GM21786 (cell line): ENCODE data around the gene GADD45A.

ENCODE experiments used
- ATAC-seq: cut with Tn5 transposase; IDR thresholded peaks from one replicate; pipeline ENCODE4 v1.9.1; 2021; ENCODE audit not compliant: unreplicated experiment

The GADD45A gene

DNA sequence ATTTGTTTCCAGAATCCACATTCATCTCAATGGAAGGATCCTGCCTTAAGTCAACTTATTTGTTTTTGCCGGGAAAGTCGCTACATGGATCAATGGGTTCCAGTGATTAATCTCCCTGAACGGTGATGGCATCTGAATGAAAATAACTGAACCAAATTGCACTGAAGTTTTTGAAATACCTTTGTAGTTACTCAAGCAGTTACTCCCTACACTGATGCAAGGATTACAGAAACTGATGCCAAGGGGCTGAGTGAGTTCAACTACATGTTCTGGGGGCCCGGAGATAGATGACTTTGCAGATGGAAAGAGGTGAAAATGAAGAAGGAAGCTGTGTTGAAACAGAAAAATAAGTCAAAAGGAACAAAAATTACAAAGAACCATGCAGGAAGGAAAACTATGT lies 2.6 kb downstream of the GADD45A start:
- ATAC-seq: no peak

DNA sequence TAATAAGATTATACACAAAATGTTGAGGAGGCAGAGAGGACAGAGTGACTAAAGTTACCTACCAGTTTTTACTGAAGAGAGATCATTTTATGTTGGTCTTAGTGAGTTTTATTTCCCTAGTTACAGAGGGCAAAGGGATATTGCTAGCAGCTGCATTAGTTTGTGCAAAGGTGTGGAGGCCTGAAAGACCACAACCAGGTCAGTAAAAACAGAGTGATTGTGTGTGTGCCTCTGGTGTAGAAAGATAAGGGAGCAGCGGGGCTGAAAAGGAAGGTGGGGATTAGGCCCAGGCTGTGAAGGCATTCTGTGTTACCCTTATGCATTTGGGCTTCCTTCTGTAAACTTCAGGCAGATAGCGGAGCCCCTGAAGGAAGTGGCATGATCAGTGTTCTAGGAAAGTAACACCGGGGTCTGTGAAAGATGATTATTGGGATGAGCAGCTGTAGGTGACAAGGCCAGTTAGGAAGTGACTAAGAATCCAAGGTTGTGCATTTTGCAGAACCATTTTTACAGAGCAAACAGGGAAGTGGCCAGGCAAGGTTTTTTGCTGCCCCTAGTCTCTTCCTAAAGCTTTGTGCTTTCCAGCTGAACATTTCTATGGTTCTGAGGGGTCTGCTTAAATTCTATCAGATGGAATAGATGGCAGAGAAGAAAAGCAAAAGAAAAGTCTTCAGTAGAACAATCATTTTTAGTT lies 3.7 kb downstream of the GADD45A start:
- no peak for ATAC-seq

DNA sequence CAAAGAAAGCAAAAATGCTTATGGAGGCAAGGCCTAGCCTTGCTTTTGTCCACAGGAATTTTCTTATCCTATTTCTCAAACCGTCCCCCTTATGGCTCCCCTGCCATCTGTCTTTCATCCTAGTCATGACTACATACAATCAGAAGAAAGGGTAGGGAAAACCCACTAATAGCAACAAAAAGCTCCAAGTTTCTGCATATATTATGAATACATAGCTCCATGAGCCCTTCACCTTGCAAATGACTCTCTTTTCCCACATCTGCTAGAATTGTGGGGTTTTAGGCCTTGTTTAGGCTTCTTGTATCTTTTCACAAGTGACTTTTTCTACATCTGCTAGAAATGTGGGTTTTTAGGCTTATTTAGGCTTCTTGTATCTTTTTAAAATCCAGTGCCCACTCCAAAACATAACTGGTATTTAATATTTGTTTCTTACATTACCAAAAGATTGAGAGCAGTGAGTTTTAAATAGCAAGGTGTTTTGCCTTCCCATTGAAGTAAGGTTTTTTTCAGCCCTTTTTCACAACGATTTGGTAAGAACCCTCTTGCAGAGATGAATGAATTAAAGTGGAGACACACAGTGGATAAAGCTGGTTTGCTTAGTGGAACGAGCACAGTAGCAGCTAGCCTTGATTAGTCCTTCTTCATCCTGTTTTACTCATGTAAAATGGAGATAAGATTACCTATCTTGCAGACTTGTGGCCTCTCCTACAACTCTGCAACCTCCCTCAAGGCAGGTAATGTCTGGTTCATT lies 4.4 kb downstream of the GADD45A start:
- no peak for ATAC-seq

DNA sequence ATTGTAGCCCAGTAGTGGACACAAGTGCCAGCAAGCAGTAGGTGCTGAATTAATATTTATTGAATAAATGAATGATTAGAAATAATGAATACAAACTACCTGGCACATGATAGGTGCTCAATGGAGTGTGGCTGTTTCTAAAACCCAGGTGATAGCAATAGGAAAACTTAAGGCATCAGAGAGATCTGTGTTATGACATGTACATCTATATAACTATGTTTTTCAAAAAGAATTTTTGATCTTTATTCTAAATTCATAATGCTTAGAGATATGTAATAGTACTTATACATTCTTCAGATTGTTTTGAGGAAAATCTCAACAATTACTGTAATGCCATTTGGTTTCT lies 5.0 kb downstream of the GADD45A start:
- ATAC-seq: no peak

DNA sequence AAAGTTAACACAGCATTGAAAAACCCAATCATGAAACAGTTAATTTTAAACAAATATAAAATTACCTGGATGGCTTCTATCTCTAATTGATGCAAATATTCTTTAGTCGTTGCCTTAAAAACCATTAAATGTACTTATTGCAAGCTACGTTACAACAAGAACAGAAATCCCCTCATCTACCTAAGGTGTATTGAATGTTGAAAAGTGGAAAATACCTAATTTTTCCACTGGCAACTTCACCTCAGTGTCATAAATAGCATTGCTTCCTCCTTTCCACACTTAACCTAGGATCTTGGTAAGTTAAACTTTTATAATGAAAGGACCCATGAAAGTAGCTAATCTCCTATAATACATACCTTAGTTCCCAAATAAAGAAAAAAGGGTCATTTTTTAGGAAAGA lies 5.4 kb downstream of the GADD45A start:
- ATAC-seq: no peak

DNA sequence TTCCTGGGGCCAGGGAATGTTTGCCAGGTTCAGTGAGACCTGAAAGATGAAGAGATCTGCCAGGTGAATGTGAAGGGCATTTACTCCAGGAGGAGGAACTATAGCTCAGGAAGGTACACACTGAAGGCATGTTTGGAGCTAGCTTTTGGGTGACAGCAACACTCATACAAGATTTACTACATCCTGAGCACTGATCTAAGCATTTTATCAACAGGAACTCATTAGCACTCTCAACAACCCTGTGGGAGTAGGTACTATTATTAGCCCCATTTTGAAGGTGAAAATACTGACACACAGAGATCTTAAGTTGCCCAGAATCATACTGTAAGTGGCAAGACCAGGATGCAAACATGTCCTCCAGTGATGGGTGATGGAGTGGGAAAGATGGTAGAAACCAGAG lies 6.7 kb downstream of the GADD45A start:
- ATAC-seq: no peak

DNA sequence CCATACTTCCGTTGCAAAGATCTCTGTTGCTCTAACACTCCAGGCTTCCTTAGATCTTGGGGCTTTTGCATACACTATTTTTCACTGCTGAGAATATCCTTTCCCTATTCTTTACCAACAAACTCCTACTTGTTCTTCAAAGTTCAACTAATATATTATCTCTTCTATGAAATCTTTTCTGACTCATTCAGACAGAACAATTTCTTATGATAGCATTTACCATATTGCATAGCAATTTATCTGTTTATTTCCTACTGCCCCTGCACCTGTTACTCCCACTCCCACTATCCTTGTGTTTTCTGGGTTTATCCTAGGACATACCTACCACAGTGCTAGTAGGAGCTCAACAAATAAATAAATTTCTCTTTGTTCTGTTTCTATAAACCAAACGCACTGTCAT lies 11.0 kb downstream of the GADD45A start:
- ATAC-seq: no peak

DNA sequence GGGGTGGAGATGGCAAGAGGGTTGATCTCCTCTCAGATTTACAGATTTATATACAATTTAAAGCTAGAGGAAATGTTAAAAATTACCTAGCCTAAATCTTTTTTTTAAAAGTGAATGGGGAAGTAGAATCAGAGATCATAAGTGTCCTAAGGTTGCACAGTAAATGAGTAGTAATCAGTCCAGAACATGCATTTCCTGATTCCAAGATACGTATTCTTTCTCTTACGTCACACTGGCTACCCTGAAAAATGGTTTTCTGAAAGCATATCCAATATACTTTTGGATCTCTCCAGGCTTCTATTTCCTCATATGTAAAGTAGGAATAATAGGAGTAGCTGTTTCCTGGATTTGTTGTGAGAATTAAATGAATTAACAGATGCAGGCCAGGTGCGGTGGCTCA lies 11.7 kb downstream of the GADD45A start:
- ATAC-seq: no peak

DNA sequence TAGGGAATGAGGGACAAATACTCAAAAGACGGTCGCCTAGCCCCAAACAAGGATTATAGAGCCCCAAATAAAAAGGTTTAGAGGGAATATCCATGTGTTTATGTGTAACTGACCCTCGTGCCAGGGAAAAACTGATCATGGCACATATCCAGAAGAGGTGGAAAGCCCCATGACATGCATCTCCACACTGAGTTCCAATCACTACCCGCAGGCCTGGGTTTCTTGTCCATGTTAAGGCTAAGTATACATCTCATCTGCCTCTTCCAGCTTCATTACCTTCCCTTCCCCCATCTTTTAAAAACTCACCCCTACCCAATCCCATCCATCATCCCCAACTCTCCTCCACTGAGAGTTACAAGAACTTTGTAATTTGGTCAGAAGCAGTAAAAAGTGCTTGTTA lies 15.2 kb downstream of the GADD45A start:
- no peak for ATAC-seq

DNA sequence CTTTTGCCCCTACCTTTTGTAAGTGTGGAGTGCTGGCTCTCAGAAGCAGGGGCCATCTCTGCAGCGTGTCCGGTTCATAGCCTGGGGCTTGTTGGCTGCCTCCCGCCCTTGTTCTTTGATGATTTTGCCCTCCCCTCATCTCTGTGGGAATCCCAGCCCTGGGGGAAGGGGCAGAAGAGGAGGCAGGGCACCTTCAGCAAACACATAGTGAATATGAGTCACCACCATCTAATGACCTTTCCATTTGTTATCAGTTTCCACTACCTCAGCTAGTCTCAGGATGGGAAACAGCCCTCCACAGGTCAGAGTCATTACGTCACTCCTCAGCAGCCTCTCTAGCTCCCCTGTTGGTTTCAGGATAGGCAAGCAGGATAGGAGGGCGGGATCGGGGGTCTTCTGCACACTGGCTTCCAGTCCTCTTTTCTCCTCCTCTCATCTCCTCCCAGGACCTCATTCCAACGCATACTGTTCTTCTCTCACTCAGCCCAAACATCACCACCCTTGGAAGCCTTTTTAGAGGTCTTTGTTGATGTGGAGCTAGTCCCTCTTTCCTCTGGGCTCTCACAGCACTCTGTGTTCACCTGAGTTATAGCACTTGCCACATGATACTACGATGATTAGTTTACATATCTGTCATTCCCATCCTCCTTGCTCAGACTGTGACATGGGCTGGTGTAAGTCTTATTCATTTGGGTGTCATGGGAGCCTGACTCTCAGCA lies 15.8 kb downstream of the GADD45A start:
- peak; percentile 84 for ATAC-seq

DNA sequence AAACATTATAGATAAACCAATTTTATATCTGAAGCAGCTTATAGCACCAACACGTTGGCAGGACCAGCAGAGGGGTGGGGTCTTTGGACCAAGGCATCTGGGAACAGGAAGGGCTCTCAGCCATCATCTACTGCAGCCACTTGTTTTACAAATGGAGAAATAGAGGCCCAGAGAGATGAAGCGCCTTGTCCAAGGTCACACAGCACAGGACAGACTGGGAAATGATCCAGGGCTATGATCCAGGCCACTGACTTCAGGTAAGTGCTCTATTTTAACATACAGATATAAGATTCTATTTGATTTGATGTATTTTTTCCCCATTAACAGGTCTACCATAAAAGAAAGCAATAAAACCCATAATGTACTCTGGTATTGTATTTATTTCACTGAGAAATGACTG lies 16.9 kb downstream of the GADD45A start:
- ATAC-seq: no peak

DNA sequence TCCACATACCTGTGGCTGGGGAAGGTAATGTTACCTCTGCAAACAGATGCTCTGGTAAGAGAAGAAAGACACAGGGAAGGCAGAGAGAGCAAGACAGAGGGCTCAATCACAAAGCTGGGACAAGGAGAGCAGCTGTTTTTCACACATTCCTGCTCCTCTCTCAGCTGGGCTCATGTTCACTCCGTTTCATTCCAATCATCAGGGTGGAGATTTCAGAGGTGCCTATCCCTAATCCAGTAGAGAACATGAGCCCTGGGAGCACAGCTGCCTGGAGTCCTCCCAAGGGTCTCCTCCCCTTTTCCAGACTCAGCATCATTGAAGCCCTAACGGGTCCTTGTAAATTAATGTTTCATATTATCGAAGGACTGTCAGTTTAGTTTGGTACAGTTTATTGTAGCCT lies 19.4 kb downstream of the GADD45A start:
- no peak for ATAC-seq

DNA sequence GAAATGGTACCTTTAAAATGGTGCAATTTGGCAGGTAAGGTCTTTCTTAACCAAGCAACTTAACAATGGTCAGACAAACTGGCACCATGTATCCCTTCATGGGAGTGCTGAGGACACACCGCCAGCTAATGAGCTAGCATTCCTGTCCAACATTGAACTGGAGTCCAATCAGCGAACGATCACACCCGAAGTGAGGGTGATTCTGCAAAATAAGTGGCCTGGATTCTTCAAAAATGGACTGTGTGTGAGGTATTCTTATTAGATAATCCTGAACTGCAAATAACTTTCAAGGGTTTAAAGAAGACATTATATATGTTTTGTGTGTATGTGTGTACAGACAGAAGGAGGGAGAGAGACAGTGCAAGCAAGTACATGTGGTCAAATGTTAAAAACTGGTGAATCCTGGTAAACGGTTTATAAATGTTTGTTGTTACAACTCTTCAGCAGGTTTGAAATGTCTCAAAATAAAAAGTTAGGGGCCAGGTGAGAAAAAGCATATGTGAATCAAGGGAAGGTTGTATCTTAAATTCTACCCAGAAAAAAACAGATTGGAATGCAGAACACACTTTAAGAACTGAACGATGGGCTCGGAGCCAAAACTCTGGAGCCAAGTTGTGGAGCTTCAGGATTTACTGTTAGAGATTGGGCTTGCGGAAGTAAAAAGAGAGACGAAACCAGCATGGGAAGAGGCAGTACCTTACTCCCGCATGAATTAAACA lies 20.9 kb downstream of the GADD45A start:
- no peak for ATAC-seq

DNA sequence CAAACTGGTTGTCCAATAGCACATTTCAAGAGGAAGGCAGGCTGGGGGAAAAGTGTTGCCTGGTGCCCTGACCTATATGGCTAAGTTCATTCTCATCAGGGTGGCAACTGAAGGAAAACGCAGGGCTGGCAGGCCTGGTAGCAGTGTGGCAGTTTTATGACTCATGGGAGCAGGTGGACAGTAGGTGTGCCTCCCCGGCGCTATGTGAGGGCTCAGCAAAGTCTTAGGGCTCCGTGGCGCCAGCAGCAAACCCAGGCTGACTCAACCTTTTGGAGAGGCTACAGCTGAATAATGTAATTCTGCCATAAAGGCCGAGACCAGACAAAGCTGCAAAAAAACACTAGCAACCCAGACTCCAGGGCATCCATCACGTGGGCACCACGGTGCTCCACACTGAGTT lies 23.6 kb downstream of the GADD45A start:
- ATAC-seq: no peak

DNA sequence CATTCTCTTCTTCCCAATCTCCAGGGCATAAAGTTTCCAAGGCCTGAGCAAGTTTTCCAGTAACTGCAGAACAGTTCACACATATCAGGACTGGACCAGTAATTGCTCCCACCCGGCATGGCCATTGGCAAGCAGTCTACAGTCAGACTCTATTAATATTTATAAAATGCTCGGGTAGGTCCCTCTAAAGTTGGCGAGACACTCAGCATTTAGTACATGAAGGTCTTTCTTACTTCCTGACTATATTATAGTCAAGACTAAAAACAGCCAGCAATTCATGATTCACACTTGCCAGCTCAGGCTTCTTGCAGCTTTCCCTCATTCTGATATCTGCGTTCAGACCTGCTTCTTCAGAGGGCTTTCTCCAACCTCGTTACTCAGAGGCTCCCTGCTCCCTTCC lies 25.4 kb downstream of the GADD45A start:
- no peak for ATAC-seq

DNA sequence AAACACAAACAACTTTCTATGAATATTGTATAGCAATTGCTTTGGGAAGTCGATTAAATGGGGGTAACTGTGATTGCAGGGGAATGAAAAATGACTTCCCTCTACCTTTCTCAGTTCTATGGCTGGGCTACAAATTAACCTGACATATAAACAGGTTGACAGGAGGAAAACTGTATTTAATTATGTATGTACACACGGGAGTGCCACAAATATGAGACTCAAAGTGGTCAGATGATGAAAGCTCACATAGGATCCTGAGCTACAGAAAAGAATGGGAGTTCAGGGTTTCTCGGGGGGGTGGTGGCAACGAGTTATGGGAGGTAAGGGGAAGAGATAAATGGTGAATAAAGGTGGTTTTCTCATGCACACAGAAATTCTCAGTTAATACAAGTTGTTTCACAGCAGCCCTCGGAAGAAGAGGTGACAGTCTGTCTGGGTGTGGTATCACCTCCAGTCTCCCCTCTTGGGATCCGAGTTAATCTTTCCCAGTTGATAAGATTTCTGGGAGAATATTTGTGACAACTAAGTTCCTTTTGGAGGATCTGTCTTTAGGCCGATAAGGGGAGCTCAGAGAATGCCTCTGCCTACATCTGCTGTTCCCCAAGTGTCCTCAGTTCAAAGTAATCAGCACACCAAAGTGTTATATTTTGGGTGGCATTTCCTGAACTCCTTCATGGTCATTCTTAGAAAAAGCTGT lies 26.3 kb downstream of the GADD45A start:
- ATAC-seq: peak; percentile 16

DNA sequence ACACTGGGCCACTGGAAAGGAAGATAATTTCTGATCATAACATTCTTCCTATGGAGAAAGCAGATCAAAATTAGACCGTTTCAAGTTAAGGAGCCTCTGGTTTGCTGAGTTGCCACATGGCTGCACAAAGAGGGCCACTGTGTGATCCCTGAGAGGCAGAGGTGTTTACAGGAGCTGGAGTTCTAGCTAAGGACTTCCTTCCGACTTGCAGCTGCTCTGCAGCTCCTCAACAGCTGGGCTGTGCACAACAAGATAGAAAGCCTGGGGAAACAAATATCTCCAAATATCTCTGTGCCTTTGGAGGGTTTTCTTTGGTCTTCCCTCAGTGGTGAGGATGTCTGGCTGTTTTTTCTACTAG lies 26.8 kb downstream of the GADD45A start:
- peak; percentile 65 for ATAC-seq

DNA sequence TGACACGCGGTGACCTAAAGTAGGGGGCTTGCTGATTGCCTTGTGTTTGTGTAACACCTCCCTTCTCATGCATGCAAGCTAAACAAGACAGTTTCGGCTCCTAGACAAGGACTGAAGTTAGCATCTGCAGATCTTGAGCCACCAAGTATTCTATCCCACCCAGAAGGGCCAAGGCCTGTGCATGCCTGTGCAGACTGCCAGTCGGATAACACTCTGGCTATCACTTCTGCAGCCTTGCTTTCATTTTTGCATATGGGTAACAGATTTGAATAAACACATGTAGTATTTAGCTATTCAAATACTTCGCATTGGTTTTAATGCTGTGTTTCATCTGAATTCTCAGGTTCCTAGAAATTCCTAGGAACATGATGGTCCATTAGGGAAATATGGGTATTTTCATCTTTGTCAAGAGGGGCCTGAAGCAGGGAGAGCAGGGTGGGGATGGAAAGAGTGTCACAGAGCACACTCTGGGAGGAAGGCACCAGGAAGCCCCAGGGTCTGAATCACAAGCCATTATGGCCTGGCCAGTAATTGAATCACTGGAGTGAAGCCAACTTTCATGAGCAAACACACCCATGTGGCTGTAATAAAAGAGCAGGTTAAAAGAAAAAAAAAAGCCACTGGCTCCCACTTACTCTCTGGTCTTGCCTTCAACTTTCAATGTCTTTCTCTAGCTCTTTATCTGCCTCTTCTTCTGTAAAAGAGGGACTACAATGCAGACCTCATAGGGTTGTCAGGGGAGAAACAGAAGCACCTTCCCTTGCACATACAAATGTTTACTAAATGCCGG lies 28.3 kb downstream of the GADD45A start:
- ATAC-seq: no peak

DNA sequence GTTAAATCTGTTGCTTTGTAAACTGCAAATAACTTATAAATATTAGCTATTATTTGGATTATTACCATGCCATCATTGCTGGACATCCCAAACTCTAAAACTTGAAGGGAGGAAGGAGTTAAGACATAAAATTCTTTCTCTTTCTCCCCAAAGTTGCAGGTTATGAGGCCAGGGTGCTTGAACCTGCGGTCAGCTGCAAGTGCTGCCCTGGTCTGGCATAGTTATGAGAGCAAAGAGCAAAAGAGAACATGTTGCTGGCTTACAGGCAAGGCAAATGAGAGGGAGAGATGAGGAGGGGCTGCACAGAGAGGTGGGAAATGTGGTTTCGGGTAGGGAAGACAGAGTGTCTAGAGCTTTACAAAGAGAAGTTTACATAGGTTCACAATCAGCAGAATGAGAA lies 30.8 kb downstream of the GADD45A start:
- ATAC-seq: no peak

DNA sequence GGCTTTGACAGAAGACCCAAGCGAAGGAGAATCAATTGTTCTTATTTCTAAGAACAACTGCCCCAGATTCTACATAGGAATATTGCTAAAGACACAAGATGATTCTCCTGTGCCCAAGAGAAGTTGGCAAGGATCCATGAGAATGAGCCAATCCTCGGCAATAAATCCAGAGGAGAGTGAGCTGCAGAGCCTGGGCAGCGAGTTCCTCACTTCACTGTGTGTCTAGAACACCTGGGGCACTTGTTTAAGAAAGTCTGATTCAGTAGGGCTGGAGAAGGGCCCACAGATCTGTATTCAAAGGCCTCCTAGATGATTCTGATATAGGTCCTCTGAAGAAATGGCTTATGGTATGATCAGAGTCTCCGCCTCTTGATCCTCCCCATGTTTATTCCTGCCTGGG lies 31.8 kb downstream of the GADD45A start:
- ATAC-seq: no peak
